ENCODE data around the gene HEPACAM. TPM values are rescaled to one million over a fixed set of nuclear protein-coding genes. Genes with fewer than 3 reads are reported as not detected.

HEPACAM gene
- total RNA-seq, 2 donors from 2014 or later: not detected

- Histone ChIP-seq H3K36me3 (ENCODE audit: control insufficient read depth, insufficient read depth, low read length) (no peaks in the 10 kb centered on the region), H3K27me3 (ENCODE audit: control insufficient read depth, insufficient read depth, low read length, poor library complexity, severe bottlenecking) (peaks cover 39% of the 10 kb centered on the region), H3K9me3 (ENCODE audit: control insufficient read depth, low read length) (no peaks in the 10 kb centered on the region), H3K9ac (ENCODE audit: extremely low read depth, low read length, poor library complexity, severe bottlenecking) (no peak overlapping the region), H3K4me3 (ENCODE audit: low read length) (no peak overlapping the region), H3K27ac (ENCODE audit: low read depth, low read length) (no peak overlapping the region), H3K4me1 (ENCODE audit: control insufficient read depth, insufficient read depth, low read length) (no peaks in the 10 kb centered on the region)
- peaks cover 44% of the 10 kb centered on the region for H3K27me3 Mint-ChIP-seq (ENCODE audit: insufficient read depth)
- H3K4me1 Mint-ChIP-seq: no peaks in the 10 kb centered on the region
- no CpG with 5 or more reads among the region's 1 CpG for WGBS, 2 experiments (ENCODE audit: insufficient coverage in 1 of 2, insufficient read length in 1 of 2)
- TF ChIP-seq, protein P1, sequence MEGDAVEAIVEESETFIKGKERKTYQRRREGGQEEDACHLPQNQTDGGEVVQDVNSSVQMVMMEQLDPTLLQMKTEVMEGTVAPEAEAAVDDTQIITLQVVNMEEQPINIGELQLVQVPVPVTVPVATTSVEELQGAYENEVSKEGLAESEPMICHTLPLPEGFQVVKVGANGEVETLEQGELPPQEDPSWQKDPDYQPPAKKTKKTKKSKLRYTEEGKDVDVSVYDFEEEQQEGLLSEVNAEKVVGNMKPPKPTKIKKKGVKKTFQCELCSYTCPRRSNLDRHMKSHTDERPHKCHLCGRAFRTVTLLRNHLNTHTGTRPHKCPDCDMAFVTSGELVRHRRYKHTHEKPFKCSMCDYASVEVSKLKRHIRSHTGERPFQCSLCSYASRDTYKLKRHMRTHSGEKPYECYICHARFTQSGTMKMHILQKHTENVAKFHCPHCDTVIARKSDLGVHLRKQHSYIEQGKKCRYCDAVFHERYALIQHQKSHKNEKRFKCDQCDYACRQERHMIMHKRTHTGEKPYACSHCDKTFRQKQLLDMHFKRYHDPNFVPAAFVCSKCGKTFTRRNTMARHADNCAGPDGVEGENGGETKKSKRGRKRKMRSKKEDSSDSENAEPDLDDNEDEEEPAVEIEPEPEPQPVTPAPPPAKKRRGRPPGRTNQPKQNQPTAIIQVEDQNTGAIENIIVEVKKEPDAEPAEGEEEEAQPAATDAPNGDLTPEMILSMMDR (conservative IDR thresholded peaks at IDR 0.05): no peak
- no peaks in the 10 kb centered on the region for H3K36me3 Mint-ChIP-seq (ENCODE audit: low read depth)
- no peak overlapping the region for H3K27ac Mint-ChIP-seq
- H3K4me3 Mint-ChIP-seq: no peak overlapping the region
- H3K9me3 Mint-ChIP-seq: no peaks in the 10 kb centered on the region
- no peak for DNase-seq
Observed at GRCh38 chr11:124941703-124942102, 5.9 kb upstream of the HEPACAM start.

GRCh38 chr11:124938970-124939369, 3.1 kb upstream of the HEPACAM start:
- Mint-ChIP-seq H3K4me3 (no peak overlapping the region), H3K27me3 (ENCODE audit: insufficient read depth) (peaks cover 44% of the 10 kb centered on the region), H3K4me1 (no peaks in the 10 kb centered on the region), H3K9me3 (no peaks in the 10 kb centered on the region), H3K36me3 (ENCODE audit: low read depth) (no peaks in the 10 kb centered on the region), H3K27ac (no peak overlapping the region)
- no peak for DNase-seq
- Histone ChIP-seq H3K27me3 (ENCODE audit: control insufficient read depth, insufficient read depth, low read length, poor library complexity, severe bottlenecking) (peaks cover 41% of the 10 kb centered on the region), H3K36me3 (ENCODE audit: control insufficient read depth, insufficient read depth, low read length) (no peaks in the 10 kb centered on the region), H3K27ac (ENCODE audit: low read depth, low read length) (no peak overlapping the region), H3K4me1 (ENCODE audit: control insufficient read depth, insufficient read depth, low read length) (no peaks in the 10 kb centered on the region), H3K4me3 (ENCODE audit: low read length) (no peak overlapping the region), H3K9me3 (ENCODE audit: control insufficient read depth, low read length) (no peaks in the 10 kb centered on the region), H3K9ac (ENCODE audit: extremely low read depth, low read length, poor library complexity, severe bottlenecking) (no peak overlapping the region)
- 78 to 84% methylated on average over 5 to 6 of the region's 6 CpGs for WGBS, 2 experiments (ENCODE audit: insufficient coverage in 1 of 2, insufficient read length in 1 of 2)
- TF ChIP-seq, protein P1 (conservative IDR thresholded peaks at IDR 0.05): no peak

- no peaks in the 10 kb centered on the region for H3K36me3 ChIP-seq (ENCODE audit: control insufficient read depth, insufficient read depth, low read length)
- Mint-ChIP-seq H3K4me1 (no peaks in the 10 kb centered on the region), H3K27me3 (ENCODE audit: insufficient read depth) (peaks cover 43% of the 10 kb centered on the region), H3K27ac (no peak overlapping the region), H3K4me3 (no peak overlapping the region), H3K9me3 (no peaks in the 10 kb centered on the region), H3K36me3 (ENCODE audit: low read depth) (no peaks in the 10 kb centered on the region)
- H3K27ac ChIP-seq (ENCODE audit: low read depth, low read length): no peak overlapping the region
- H3K4me3 ChIP-seq (ENCODE audit: low read length): no peak overlapping the region
- H3K9ac ChIP-seq (ENCODE audit: extremely low read depth, low read length, poor library complexity, severe bottlenecking): no peak overlapping the region
- H3K9me3 ChIP-seq (ENCODE audit: control insufficient read depth, low read length): no peaks in the 10 kb centered on the region
- H3K27me3 ChIP-seq (ENCODE audit: control insufficient read depth, insufficient read depth, low read length, poor library complexity, severe bottlenecking): peaks cover 34% of the 10 kb centered on the region
- TF ChIP-seq, protein P1 (conservative IDR thresholded peaks at IDR 0.05): no peak
- 89 to 94% methylated on average over 4 to 5 of the region's 6 CpGs for WGBS, 2 experiments (ENCODE audit: insufficient coverage in 1 of 2, insufficient read length in 1 of 2)
- DNase-seq: no peak
- no peaks in the 10 kb centered on the region for H3K4me1 ChIP-seq (ENCODE audit: control insufficient read depth, insufficient read depth, low read length)
Observed at GRCh38 chr11:124938206-124938765, 2.4 kb upstream of the HEPACAM start.
